ENCODE measurements around the gene SPTLC1. TPM values are rescaled to one million over a fixed set of nuclear protein-coding genes. Genes with fewer than 3 reads are reported as not detected.

Gene SPTLC1
- total RNA-seq, 2 donors from 2014 or later, result 54.4 to 55.5 TPM

- Mint-ChIP-seq H3K27ac (peak overlapping the region; percentile 70), H3K36me3 (ENCODE audit: insufficient read depth in 2 of 2) (peaks cover 8 to 14% of the 10 kb centered on the region in 2 donors), H3K4me1 (ENCODE audit: low read depth) (peaks cover 25% of the 10 kb centered on the region), H3K4me3 (no peak overlapping the region), H3K9me3 (peaks cover 0 to 1% of the 10 kb centered on the region in 2 donors), H3K27me3 (ENCODE audit: low read depth) (no peaks in the 10 kb centered on the region)
- DNase-seq, result no peak
- peak in 1 of 2 donors; percentile 57 for ATAC-seq (replicated peaks in 1 of 2)
Observed at GRCh38 chr9:92100237-92100911, 14.8 kb downstream of the SPTLC1 start.

- H3K4me1 Mint-ChIP-seq (ENCODE audit: low read depth), result peaks cover 43% of the 10 kb centered on the region
- peak overlapping the region; percentile 51 for H3K27ac Mint-ChIP-seq
- peak overlapping the region; percentile 16 to 23 for H3K4me3 Mint-ChIP-seq
- H3K36me3 Mint-ChIP-seq (ENCODE audit: insufficient read depth in 2 of 2), result peaks cover 7 to 14% of the 10 kb centered on the region in 2 donors
- no peaks in the 10 kb centered on the region for H3K27me3 Mint-ChIP-seq (ENCODE audit: low read depth)
- no peak for ATAC-seq (replicated peaks in 1 of 2)
- no peak for DNase-seq
- peaks cover 0 to 1% of the 10 kb centered on the region in 2 donors for H3K9me3 Mint-ChIP-seq
Observed at GRCh38 chr9:92098638-92099037, 16.6 kb downstream of the SPTLC1 start.

GRCh38 chr9:92097997-92098482 is 17.2 kb downstream of the SPTLC1 start:
- peaks cover 0 to 1% of the 10 kb centered on the region in 2 donors for H3K9me3 Mint-ChIP-seq

GRCh38 chr9:92095236-92095635 is 20.0 kb downstream of the SPTLC1 start:
- Mint-ChIP-seq H3K4me3 (peak overlapping the region; percentile 67 to 84), H3K27ac (peak overlapping the region; percentile 92), H3K9me3 (peaks cover 0 to 1% of the 10 kb centered on the region in 2 donors), H3K4me1 (ENCODE audit: low read depth) (peaks cover 35% of the 10 kb centered on the region), H3K27me3 (ENCODE audit: low read depth) (no peaks in the 10 kb centered on the region), H3K36me3 (ENCODE audit: insufficient read depth in 2 of 2) (peaks cover 2 to 5% of the 10 kb centered on the region in 2 donors)
- ATAC-seq (replicated peaks in 1 of 2) (no peak), DNase-seq (no peak)

More at GRCh38 chr9:92097997-92098482, 17.2 kb downstream of the SPTLC1 start:
- Mint-ChIP-seq H3K4me1 (ENCODE audit: low read depth) (peaks cover 47% of the 10 kb centered on the region), H3K27me3 (ENCODE audit: low read depth) (no peaks in the 10 kb centered on the region), H3K27ac (peak overlapping the region; percentile 49), H3K36me3 (ENCODE audit: insufficient read depth in 2 of 2) (peaks cover 3 to 10% of the 10 kb centered on the region in 2 donors), H3K4me3 (peak overlapping the region; percentile 16 to 23)
- no peak for ATAC-seq (replicated peaks in 1 of 2)
- DNase-seq, result peak; percentile 63 to 65

- Mint-ChIP-seq H3K27ac (peak overlapping the region; percentile 92), H3K36me3 (ENCODE audit: insufficient read depth in 2 of 2) (peaks cover 2 to 5% of the 10 kb centered on the region in 2 donors), H3K27me3 (ENCODE audit: low read depth) (no peaks in the 10 kb centered on the region), H3K4me1 (ENCODE audit: low read depth) (peaks cover 40% of the 10 kb centered on the region), H3K4me3 (peak overlapping the region; percentile 67 to 84), H3K9me3 (peaks cover 0 to 1% of the 10 kb centered on the region in 2 donors)
- ATAC-seq (replicated peaks in 1 of 2) (peak; percentile 94 to 96), DNase-seq (peak; percentile 52 to 65)
Observed at GRCh38 chr9:92094655-92095054, 20.6 kb downstream of the SPTLC1 start.

GRCh38 chr9:92077888-92078287 is 37.3 kb downstream of the SPTLC1 start:
- no peak for ATAC-seq (replicated peaks in 1 of 2)
- peaks cover 0 to 5% of the 10 kb centered on the region in 2 donors for H3K36me3 Mint-ChIP-seq (ENCODE audit: insufficient read depth in 2 of 2)
- no peaks in the 10 kb centered on the region for H3K9me3 Mint-ChIP-seq
- H3K4me3 Mint-ChIP-seq, result no peak overlapping the region
- H3K27me3 Mint-ChIP-seq (ENCODE audit: low read depth), result no peaks in the 10 kb centered on the region
- DNase-seq, result no peak
- no peaks in the 10 kb centered on the region for H3K4me1 Mint-ChIP-seq (ENCODE audit: low read depth)
- H3K27ac Mint-ChIP-seq, result no peak overlapping the region

GRCh38 chr9:92071634-92072033 is 43.6 kb downstream of the SPTLC1 start:
- peaks cover 2 to 15% of the 10 kb centered on the region in 2 donors for H3K36me3 Mint-ChIP-seq (ENCODE audit: insufficient read depth in 2 of 2)
- H3K4me1 Mint-ChIP-seq (ENCODE audit: low read depth), result no peaks in the 10 kb centered on the region
- no peak for ATAC-seq (replicated peaks in 1 of 2)
- H3K4me3 Mint-ChIP-seq, result no peak overlapping the region
- H3K27me3 Mint-ChIP-seq (ENCODE audit: low read depth), result no peaks in the 10 kb centered on the region
- no peak for DNase-seq
- no peak overlapping the region for H3K27ac Mint-ChIP-seq
- no peaks in the 10 kb centered on the region for H3K9me3 Mint-ChIP-seq

- H3K9me3 Mint-ChIP-seq, result peaks cover 5 to 10% of the 10 kb centered on the region in 2 donors
- peaks cover 23 to 52% of the 10 kb centered on the region in 2 donors for H3K36me3 Mint-ChIP-seq (ENCODE audit: insufficient read depth in 2 of 2)
- no peaks in the 10 kb centered on the region for H3K27me3 Mint-ChIP-seq (ENCODE audit: low read depth)
- no peaks in the 10 kb centered on the region for H3K4me1 Mint-ChIP-seq (ENCODE audit: low read depth)
- ATAC-seq (replicated peaks in 1 of 2), result no peak
- no peak for DNase-seq
- no peak overlapping the region for H3K4me3 Mint-ChIP-seq
- peak overlapping the region; percentile 34 for H3K27ac Mint-ChIP-seq
Observed at GRCh38 chr9:92066168-92066567, 49.0 kb downstream of the SPTLC1 start.

- DNase-seq (no peak), ATAC-seq (replicated peaks in 1 of 2) (no peak)
- Mint-ChIP-seq H3K36me3 (ENCODE audit: insufficient read depth in 2 of 2) (peaks cover 32 to 63% of the 10 kb centered on the region in 2 donors), H3K27ac (no peak overlapping the region), H3K4me1 (ENCODE audit: low read depth) (no peaks in the 10 kb centered on the region), H3K9me3 (peaks cover 5 to 14% of the 10 kb centered on the region in 2 donors), H3K4me3 (no peak overlapping the region), H3K27me3 (ENCODE audit: low read depth) (no peaks in the 10 kb centered on the region)
Observed at GRCh38 chr9:92064711-92065110, 50.5 kb downstream of the SPTLC1 start.

- Mint-ChIP-seq H3K27me3 (ENCODE audit: low read depth) (no peaks in the 10 kb centered on the region), H3K9me3 (peaks cover 5 to 14% of the 10 kb centered on the region in 2 donors), H3K4me1 (ENCODE audit: low read depth) (peaks cover 5% of the 10 kb centered on the region), H3K4me3 (no peak overlapping the region), H3K36me3 (ENCODE audit: insufficient read depth in 2 of 2) (peaks cover 35 to 54% of the 10 kb centered on the region in 2 donors), H3K27ac (no peak overlapping the region)
- no peak for ATAC-seq (replicated peaks in 1 of 2)
- no peak for DNase-seq
Observed at GRCh38 chr9:92061184-92061583, 54.0 kb downstream of the SPTLC1 start.

- Mint-ChIP-seq H3K36me3 (ENCODE audit: insufficient read depth in 2 of 2) (peaks cover 30 to 51% of the 10 kb centered on the region in 2 donors), H3K9me3 (peaks cover 4 to 14% of the 10 kb centered on the region in 2 donors), H3K4me3 (no peak overlapping the region), H3K4me1 (ENCODE audit: low read depth) (peaks cover 5% of the 10 kb centered on the region), H3K27ac (no peak overlapping the region), H3K27me3 (ENCODE audit: low read depth) (no peaks in the 10 kb centered on the region)
- DNase-seq, result no peak
- ATAC-seq (replicated peaks in 1 of 2), result no peak
Observed at GRCh38 chr9:92059661-92060060, 55.6 kb downstream of the SPTLC1 start.

GRCh38 chr9:92058723-92059444 is 56.3 kb downstream of the SPTLC1 start:
- H3K4me3 Mint-ChIP-seq, result no peak overlapping the region
- peaks cover 4 to 14% of the 10 kb centered on the region in 2 donors for H3K9me3 Mint-ChIP-seq
- no peaks in the 10 kb centered on the region for H3K27me3 Mint-ChIP-seq (ENCODE audit: low read depth)
- H3K27ac Mint-ChIP-seq, result peak overlapping the region; percentile 51
- peaks cover 30 to 47% of the 10 kb centered on the region in 2 donors for H3K36me3 Mint-ChIP-seq (ENCODE audit: insufficient read depth in 2 of 2)
- peaks cover 5% of the 10 kb centered on the region for H3K4me1 Mint-ChIP-seq (ENCODE audit: low read depth)
- no peak for DNase-seq
- no peak for ATAC-seq (replicated peaks in 1 of 2)

- H3K36me3 Mint-ChIP-seq (ENCODE audit: insufficient read depth in 2 of 2), result peaks cover 26 to 43% of the 10 kb centered on the region in 2 donors
- peaks cover 5% of the 10 kb centered on the region for H3K4me1 Mint-ChIP-seq (ENCODE audit: low read depth)
- no peak overlapping the region for H3K4me3 Mint-ChIP-seq
- no peaks in the 10 kb centered on the region for H3K27me3 Mint-ChIP-seq (ENCODE audit: low read depth)
- peaks cover 4 to 13% of the 10 kb centered on the region in 2 donors for H3K9me3 Mint-ChIP-seq
- DNase-seq (no peak), ATAC-seq (replicated peaks in 1 of 2) (no peak)
- H3K27ac Mint-ChIP-seq, result peak overlapping the region; percentile 38
Observed at GRCh38 chr9:92058026-92058425, 57.2 kb downstream of the SPTLC1 start.

All from activated T-cell treated with anti-CD3 and anti-CD28 coated beads, Interleukin-2, amount 50 U/mL, for 72 hours (primary cell).